ENCODE data around the gene WBP4. TPM values are rescaled to one million over a fixed set of nuclear protein-coding genes. Genes with fewer than 3 reads are reported as not detected.

WBP4 gene
- total and polyA plus RNA-seq, 9 of the 15 experiments (the other 6 are each of a cell fraction or from before 2014, with no cell fraction given) = 5.5 to 12.2 (median 7.9) TPM

DNA sequence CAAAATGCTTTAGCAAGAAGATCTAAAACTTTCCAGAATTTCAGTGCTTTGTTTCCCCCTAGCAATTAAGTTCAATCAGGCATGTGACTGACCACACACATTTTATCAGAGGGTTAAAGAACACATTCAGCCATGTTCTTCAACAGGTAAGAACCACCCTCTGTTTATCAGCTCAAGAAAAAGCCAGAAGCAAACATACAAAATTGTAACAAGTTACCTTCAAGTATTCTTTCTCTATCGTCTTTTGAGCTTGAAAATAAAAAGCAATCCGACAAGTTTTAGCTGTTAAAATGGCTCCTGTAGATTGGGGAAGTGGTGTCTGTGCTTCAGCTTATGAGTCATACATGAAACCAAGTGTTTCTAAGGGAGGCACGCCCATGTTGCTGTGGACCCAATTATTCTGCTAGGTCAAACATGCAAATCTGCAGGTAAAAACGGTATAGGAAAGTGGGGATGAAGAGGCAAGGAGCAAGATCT, 42.3 kb upstream of the WBP4 start, which contains the start of gene ELF1 (continued):
- TF ChIP-seq, protein P1, sequence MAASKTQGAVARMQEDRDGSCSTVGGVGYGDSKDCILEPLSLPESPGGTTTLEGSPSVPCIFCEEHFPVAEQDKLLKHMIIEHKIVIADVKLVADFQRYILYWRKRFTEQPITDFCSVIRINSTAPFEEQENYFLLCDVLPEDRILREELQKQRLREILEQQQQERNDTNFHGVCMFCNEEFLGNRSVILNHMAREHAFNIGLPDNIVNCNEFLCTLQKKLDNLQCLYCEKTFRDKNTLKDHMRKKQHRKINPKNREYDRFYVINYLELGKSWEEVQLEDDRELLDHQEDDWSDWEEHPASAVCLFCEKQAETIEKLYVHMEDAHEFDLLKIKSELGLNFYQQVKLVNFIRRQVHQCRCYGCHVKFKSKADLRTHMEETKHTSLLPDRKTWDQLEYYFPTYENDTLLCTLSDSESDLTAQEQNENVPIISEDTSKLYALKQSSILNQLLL (CRISPR knock-in tag; IDR thresholded peaks at IDR 0.05; ENCODE audit: borderline replicate concordance) = no peak
- TF ChIP-seq ZNF121 (CRISPR knock-in tag; conservative IDR thresholded peaks at IDR 0.05) = no peak
- TF ChIP-seq, protein P2, sequence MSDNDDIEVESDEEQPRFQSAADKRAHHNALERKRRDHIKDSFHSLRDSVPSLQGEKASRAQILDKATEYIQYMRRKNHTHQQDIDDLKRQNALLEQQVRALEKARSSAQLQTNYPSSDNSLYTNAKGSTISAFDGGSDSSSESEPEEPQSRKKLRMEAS (CRISPR knock-in tag; IDR thresholded peaks at IDR 0.05) = no peak
- no peak for TF ChIP-seq STAT5B (CRISPR knock-in tag; IDR thresholded peaks at IDR 0.05)
- peak; percentile 33; the same call in 1 of the 2 replicates for TF ChIP-seq EP300 (IDR thresholded peaks at IDR 0.05; ENCODE audit: low read length)
- no peak for TF ChIP-seq MTA1 (IDR thresholded peaks at IDR 0.05; ENCODE audit: borderline replicate concordance)
- peak; percentile 78 for TF ChIP-seq POLR2A (conservative IDR thresholded peaks at IDR 0.05)
- no peak for TF ChIP-seq NRF1 (conservative IDR thresholded peaks at IDR 0.05 in 1 of 2, IDR thresholded peaks at IDR 0.05 in 1 of 2)
- no peak for TF ChIP-seq SNRNP70 (optimal IDR thresholded peaks at IDR 0.05; ENCODE audit: low read depth, low read length)
- no peak for TF ChIP-seq ZNF699 (CRISPR knock-in tag; IDR thresholded peaks at IDR 0.05; ENCODE audit: insufficient replicate concordance)
- no peak for TF ChIP-seq HCFC1 (IDR thresholded peaks at IDR 0.05; ENCODE audit: low read depth, low read length)
- TF ChIP-seq KAT2B (IDR thresholded peaks at IDR 0.05; ENCODE audit: low read depth, low read length) = no peak
- 0 out of 2 replicates have a peak, but pooled peaks have one; percentile 34 for TF ChIP-seq ZNF174 (CRISPR knock-in tag; IDR thresholded peaks at IDR 0.05)
- TF ChIP-seq, protein P3, sequence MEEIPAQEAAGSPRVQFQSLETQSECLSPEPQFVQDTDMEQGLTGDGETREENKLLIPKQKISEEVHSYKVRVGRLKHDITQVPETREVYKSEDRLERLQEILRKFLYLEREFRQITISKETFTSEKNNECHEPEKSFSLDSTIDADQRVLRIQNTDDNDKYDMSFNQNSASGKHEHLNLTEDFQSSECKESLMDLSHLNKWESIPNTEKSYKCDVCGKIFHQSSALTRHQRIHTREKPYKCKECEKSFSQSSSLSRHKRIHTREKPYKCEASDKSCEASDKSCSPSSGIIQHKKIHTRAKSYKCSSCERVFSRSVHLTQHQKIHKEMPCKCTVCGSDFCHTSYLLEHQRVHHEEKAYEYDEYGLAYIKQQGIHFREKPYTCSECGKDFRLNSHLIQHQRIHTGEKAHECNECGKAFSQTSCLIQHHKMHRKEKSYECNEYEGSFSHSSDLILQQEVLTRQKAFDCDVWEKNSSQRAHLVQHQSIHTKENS (CRISPR knock-in tag; IDR thresholded peaks at IDR 0.05) = no peak
- no peak for TF ChIP-seq CEBPG (CRISPR knock-in tag; IDR thresholded peaks at IDR 0.05)
- no peak for TF ChIP-seq CEBPG (tag; conservative IDR thresholded peaks at IDR 0.05 in 1 of 2, IDR thresholded peaks at IDR 0.05 in 1 of 2)
- 0 out of 2 replicates have a peak, but pooled peaks have one; percentile 8 for TF ChIP-seq BACH1 (tag; IDR thresholded peaks at IDR 0.05)
- TF ChIP-seq MCM5 (IDR thresholded peaks at IDR 0.05; ENCODE audit: low read depth) = no peak
- TF ChIP-seq EP400 (IDR thresholded peaks at IDR 0.05) = peak; percentile 95
- TF ChIP-seq ZKSCAN8 (CRISPR knock-in tag; IDR thresholded peaks at IDR 0.05) = no peak
- TF ChIP-seq, protein P4, sequence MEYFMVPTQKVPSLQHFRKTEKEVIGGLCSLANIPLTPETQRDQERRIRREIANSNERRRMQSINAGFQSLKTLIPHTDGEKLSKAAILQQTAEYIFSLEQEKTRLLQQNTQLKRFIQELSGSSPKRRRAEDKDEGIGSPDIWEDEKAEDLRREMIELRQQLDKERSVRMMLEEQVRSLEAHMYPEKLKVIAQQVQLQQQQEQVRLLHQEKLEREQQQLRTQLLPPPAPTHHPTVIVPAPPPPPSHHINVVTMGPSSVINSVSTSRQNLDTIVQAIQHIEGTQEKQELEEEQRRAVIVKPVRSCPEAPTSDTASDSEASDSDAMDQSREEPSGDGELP (CRISPR knock-in tag; IDR thresholded peaks at IDR 0.05; ENCODE audit: borderline replicate concordance) = no peak
- TF ChIP-seq CSDE1 (IDR thresholded peaks at IDR 0.05) = no peak
- TF ChIP-seq, protein P5, sequence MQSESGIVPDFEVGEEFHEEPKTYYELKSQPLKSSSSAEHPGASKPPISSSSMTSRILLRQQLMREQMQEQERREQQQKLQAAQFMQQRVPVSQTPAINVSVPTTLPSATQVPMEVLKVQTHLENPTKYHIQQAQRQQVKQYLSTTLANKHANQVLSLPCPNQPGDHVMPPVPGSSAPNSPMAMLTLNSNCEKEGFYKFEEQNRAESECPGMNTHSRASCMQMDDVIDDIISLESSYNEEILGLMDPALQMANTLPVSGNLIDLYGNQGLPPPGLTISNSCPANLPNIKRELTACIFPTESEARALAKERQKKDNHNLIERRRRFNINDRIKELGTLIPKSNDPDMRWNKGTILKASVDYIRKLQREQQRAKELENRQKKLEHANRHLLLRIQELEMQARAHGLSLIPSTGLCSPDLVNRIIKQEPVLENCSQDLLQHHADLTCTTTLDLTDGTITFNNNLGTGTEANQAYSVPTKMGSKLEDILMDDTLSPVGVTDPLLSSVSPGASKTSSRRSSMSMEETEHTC (IDR thresholded peaks at IDR 0.05) = 0 out of 2 replicates have a peak, but pooled peaks have one; percentile 39
- TF ChIP-seq EHMT2 (IDR thresholded peaks at IDR 0.05) = no peak
- TF ChIP-seq KAT7 (CRISPR knock-in tag; IDR thresholded peaks at IDR 0.05; ENCODE audit: borderline replicate concordance) = no peak

All from K562 (cell line).